ENCODE data around the gene PHEX.

GRCh38 chrX:21985332-21985777, 46.8 kb upstream of the PHEX start:
- TF ChIP-seq, protein P1, sequence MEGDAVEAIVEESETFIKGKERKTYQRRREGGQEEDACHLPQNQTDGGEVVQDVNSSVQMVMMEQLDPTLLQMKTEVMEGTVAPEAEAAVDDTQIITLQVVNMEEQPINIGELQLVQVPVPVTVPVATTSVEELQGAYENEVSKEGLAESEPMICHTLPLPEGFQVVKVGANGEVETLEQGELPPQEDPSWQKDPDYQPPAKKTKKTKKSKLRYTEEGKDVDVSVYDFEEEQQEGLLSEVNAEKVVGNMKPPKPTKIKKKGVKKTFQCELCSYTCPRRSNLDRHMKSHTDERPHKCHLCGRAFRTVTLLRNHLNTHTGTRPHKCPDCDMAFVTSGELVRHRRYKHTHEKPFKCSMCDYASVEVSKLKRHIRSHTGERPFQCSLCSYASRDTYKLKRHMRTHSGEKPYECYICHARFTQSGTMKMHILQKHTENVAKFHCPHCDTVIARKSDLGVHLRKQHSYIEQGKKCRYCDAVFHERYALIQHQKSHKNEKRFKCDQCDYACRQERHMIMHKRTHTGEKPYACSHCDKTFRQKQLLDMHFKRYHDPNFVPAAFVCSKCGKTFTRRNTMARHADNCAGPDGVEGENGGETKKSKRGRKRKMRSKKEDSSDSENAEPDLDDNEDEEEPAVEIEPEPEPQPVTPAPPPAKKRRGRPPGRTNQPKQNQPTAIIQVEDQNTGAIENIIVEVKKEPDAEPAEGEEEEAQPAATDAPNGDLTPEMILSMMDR (IDR thresholded peaks at IDR 0.05 in 4 of 5, conservative IDR thresholded peaks at IDR 0.05 in 1 of 5), result peak; percentile 71 to 83 (median 75)
- no peak for TF ChIP-seq POLR2A (IDR thresholded peaks at IDR 0.05)

Data from gastrocnemius medialis (tissue), 4 donors.